Measurements from ENCODE around the gene BEST1. TPM values are rescaled to one million over a fixed set of nuclear protein-coding genes. Genes with fewer than 3 reads are reported as not detected.

BEST1 gene
- total RNA-seq, 1 experiment from 2014 or later: 0.13 TPM

DNA sequence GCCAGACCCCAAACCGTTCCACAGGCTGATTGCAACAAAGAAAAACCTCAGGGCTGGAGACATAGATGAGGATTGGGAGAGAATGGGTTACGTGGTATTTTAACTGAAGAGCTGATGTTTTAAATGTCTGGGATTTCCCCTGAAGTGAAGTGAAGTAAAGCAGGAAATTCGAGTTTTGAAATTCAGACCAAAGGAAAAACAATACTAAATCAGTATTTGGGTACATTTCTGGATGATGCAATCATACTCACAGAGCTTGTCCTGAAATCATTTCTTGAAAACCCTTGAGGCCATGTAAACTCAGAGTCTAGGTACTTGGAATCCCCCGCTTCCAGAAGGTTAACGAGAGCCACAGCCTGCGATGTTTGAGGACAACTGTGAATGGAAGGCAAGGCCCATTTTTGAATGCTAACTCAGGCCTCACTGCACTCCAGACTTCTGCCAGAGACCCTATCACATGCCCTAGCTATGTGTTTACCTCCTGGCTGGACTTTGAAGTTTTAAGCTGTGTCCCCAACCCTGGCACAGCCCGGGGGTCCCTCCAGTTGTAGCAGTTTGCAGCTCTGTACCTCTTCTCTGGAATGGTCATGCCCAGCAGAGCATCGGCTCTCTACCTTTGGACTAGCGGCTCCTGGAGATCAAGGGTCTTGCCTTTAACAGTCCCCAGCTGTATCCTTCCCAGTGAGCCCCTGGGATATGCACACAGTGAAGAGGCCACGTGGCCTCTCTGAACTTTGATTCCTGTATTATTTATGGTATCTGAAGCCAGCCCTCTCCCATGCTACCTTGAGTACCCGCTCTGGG lies 22.7 kb downstream of the BEST1 start:
- TF ChIP-seq, protein P1, sequence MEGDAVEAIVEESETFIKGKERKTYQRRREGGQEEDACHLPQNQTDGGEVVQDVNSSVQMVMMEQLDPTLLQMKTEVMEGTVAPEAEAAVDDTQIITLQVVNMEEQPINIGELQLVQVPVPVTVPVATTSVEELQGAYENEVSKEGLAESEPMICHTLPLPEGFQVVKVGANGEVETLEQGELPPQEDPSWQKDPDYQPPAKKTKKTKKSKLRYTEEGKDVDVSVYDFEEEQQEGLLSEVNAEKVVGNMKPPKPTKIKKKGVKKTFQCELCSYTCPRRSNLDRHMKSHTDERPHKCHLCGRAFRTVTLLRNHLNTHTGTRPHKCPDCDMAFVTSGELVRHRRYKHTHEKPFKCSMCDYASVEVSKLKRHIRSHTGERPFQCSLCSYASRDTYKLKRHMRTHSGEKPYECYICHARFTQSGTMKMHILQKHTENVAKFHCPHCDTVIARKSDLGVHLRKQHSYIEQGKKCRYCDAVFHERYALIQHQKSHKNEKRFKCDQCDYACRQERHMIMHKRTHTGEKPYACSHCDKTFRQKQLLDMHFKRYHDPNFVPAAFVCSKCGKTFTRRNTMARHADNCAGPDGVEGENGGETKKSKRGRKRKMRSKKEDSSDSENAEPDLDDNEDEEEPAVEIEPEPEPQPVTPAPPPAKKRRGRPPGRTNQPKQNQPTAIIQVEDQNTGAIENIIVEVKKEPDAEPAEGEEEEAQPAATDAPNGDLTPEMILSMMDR (IDR thresholded peaks at IDR 0.05): no peak
- no peak for TF ChIP-seq TCF7L2 (IDR thresholded peaks at IDR 0.05; ENCODE audit: low read depth, low read length)
- TF ChIP-seq, protein P2, sequence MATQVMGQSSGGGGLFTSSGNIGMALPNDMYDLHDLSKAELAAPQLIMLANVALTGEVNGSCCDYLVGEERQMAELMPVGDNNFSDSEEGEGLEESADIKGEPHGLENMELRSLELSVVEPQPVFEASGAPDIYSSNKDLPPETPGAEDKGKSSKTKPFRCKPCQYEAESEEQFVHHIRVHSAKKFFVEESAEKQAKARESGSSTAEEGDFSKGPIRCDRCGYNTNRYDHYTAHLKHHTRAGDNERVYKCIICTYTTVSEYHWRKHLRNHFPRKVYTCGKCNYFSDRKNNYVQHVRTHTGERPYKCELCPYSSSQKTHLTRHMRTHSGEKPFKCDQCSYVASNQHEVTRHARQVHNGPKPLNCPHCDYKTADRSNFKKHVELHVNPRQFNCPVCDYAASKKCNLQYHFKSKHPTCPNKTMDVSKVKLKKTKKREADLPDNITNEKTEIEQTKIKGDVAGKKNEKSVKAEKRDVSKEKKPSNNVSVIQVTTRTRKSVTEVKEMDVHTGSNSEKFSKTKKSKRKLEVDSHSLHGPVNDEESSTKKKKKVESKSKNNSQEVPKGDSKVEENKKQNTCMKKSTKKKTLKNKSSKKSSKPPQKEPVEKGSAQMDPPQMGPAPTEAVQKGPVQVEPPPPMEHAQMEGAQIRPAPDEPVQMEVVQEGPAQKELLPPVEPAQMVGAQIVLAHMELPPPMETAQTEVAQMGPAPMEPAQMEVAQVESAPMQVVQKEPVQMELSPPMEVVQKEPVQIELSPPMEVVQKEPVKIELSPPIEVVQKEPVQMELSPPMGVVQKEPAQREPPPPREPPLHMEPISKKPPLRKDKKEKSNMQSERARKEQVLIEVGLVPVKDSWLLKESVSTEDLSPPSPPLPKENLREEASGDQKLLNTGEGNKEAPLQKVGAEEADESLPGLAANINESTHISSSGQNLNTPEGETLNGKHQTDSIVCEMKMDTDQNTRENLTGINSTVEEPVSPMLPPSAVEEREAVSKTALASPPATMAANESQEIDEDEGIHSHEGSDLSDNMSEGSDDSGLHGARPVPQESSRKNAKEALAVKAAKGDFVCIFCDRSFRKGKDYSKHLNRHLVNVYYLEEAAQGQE (IDR thresholded peaks at IDR 0.05; ENCODE audit: insufficient read depth in 1 of 2, low read depth in 2 of 2, low read length in 1 of 2): no peak
- TF ChIP-seq POLR2AphosphoS5 (IDR thresholded peaks at IDR 0.05; ENCODE audit: low read depth, low read length): no peak
- TF ChIP-seq SIN3A (IDR thresholded peaks at IDR 0.05; ENCODE audit: borderline replicate concordance, insufficient read depth, low read depth, low read length): no peak
- Histone ChIP-seq H3K4me3 (ENCODE audit: low read depth in 2 of 2, low read length in 2 of 2) (no peak overlapping the region), H3K4me1 (ENCODE audit: control insufficient read depth, insufficient read depth, low read length) (peaks cover 54% of the 10 kb centered on the region), H3K27me3 (ENCODE audit: control insufficient read depth, insufficient read depth, low read length) (no peaks in the 10 kb centered on the region), H3K9me3 (ENCODE audit: control insufficient read depth, insufficient read depth, low read depth, low read length) (no peaks in the 10 kb centered on the region), H3K36me3 (ENCODE audit: control insufficient read depth, insufficient read depth, low read length) (no peaks in the 10 kb centered on the region; the same call in none of the 2 replicates), H3K27ac (ENCODE audit: low read length) (peak overlapping the region; percentile 98)
- ChIA-PET POLR2A (interaction anchor here (0.6 kb wide), 1 partner anchor 37 kb away, joined by 4 read pairs; no protein-coding TSS in a partner anchor), CTCF (no interaction called here)
- BruUV-seq (replicated peaks): no TSS peak
- no peak for ATAC-seq
- intact Hi-C loops (cut with micrococcal nuclease; ENCODE audit: unreplicated experiment): no loop called here
- in situ Hi-C loops (cut with HindIII; ENCODE audit: low pct_unique_long_range_greater_than_20kb, low sequenced_read_pairs): no loop called here
- DNase-seq (ENCODE audit: low read depth, low spot score): no peak

DNA sequence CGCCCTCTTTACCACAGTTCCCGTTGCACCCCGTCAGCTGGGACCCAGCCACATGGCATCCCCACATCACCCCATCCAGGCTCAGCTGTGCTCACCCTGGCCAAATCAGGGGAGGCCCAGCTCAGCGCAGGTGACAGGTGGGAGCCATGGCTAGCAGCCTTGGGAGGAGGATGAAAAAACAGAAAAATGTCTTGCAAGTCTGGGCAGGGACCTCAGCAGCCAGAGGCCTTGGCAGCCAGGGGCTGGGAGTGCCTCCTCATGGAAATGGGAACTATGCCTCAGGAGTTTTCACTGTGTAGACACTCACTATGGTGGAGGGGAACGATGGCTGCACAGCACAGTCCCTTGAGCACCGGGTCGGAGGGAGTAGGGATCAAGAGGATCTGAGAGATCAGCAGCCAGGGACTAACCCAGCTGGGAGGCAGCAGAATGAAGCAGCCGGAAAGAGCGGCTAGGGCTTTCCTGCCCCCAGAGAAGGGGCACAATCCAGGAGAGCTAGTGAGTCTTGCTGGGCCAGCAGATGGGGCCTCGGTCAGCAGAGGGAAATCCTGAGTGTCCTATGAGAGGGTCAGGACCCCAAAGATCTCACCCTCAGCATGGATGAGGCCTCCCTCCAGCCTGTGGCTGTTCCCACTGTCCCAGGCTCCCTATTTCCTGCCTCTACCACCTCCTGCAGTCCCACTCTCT lies 23.5 kb downstream of the BEST1 start:
- intact Hi-C loops (cut with micrococcal nuclease; ENCODE audit: unreplicated experiment): no loop called here
- TF ChIP-seq POLR2AphosphoS5 (IDR thresholded peaks at IDR 0.05; ENCODE audit: low read depth, low read length): no peak
- TF ChIP-seq, protein P2 (IDR thresholded peaks at IDR 0.05; ENCODE audit: insufficient read depth in 1 of 2, low read depth in 2 of 2, low read length in 1 of 2): no peak
- TF ChIP-seq, protein P1 (IDR thresholded peaks at IDR 0.05): no peak
- no peak for TF ChIP-seq TCF7L2 (IDR thresholded peaks at IDR 0.05; ENCODE audit: low read depth, low read length)
- no peak for TF ChIP-seq SIN3A (IDR thresholded peaks at IDR 0.05; ENCODE audit: borderline replicate concordance, insufficient read depth, low read depth, low read length)
- H3K4me3 ChIP-seq (ENCODE audit: low read depth in 2 of 2, low read length in 2 of 2): no peak overlapping the region
- in situ Hi-C loops (cut with HindIII; ENCODE audit: low pct_unique_long_range_greater_than_20kb, low sequenced_read_pairs): no loop called here
- DNase-seq (ENCODE audit: low read depth, low spot score): no peak
- CTCF ChIA-PET: no interaction called here
- BruUV-seq (replicated peaks): no TSS peak
- no peak for ATAC-seq
- no peaks in the 10 kb centered on the region for H3K27me3 ChIP-seq (ENCODE audit: control insufficient read depth, insufficient read depth, low read length)
- POLR2A ChIA-PET: no interaction called here
- H3K36me3 ChIP-seq (ENCODE audit: control insufficient read depth, insufficient read depth, low read length): no peaks in the 10 kb centered on the region; the same call in 1 of the 2 replicates
- H3K9me3 ChIP-seq (ENCODE audit: control insufficient read depth, insufficient read depth, low read depth, low read length): no peaks in the 10 kb centered on the region
- H3K27ac ChIP-seq (ENCODE audit: low read length): peak overlapping the region; percentile 98
- H3K4me1 ChIP-seq (ENCODE audit: control insufficient read depth, insufficient read depth, low read length): peaks cover 50% of the 10 kb centered on the region
